Measurements from ENCODE around the gene DNAJB7. TPM values are rescaled to one million over a fixed set of nuclear protein-coding genes. Genes with fewer than 3 reads are reported as not detected.

DNAJB7 gene
- total RNA-seq, 2 donors from 2014 or later: not detected

DNA sequence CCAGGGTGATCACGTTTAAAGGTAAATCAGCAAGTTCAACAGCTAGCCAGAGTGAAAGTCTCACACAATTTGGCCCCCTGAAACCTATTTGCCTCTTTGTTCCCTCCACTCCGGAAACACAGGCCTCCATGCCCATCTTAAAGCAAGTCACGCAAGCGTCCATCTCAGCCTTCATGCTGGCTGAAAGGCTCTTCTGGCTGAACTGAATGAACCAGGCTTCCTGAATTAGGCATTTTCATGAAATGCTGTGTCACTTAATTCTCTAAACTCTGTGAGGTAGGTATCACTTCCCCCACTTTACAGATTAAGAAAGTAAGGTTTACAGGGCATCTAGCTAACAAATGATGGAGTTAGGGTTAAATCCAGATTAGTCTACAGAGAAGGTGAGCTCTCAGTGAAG, 44.2 kb downstream of the DNAJB7 start:
- Histone ChIP-seq H3K27ac (ENCODE audit: low read depth, low read length) (no peak overlapping the region), H3K4me1 (ENCODE audit: control insufficient read depth, insufficient read depth, low read length) (no peaks in the 10 kb centered on the region), H3K9me3 (ENCODE audit: control insufficient read depth, low read length) (no peaks in the 10 kb centered on the region), H3K27me3 (ENCODE audit: control insufficient read depth, insufficient read depth, low read length, poor library complexity, severe bottlenecking) (no peaks in the 10 kb centered on the region), H3K36me3 (ENCODE audit: control insufficient read depth, insufficient read depth, low read length) (peaks cover 16% of the 10 kb centered on the region), H3K9ac (ENCODE audit: extremely low read depth, low read length, poor library complexity, severe bottlenecking) (no peak overlapping the region), H3K4me3 (ENCODE audit: low read length) (peak overlapping the region; percentile 97)
- H3K9me3 Mint-ChIP-seq: no peaks in the 10 kb centered on the region
- no peaks in the 10 kb centered on the region for H3K27me3 Mint-ChIP-seq (ENCODE audit: insufficient read depth)
- H3K36me3 Mint-ChIP-seq (ENCODE audit: low read depth): peaks cover 15% of the 10 kb centered on the region
- no peak for DNase-seq
- peak overlapping the region; percentile 6 for H3K27ac Mint-ChIP-seq
- H3K4me3 Mint-ChIP-seq: peak overlapping the region; percentile 90
- 90 to 92% methylated on average over 3 to 4 of the region's 4 CpGs for WGBS, 2 experiments (ENCODE audit: insufficient coverage in 1 of 2, insufficient read length in 1 of 2)
- peaks cover 19% of the 10 kb centered on the region for H3K4me1 Mint-ChIP-seq
- TF ChIP-seq, protein P1, sequence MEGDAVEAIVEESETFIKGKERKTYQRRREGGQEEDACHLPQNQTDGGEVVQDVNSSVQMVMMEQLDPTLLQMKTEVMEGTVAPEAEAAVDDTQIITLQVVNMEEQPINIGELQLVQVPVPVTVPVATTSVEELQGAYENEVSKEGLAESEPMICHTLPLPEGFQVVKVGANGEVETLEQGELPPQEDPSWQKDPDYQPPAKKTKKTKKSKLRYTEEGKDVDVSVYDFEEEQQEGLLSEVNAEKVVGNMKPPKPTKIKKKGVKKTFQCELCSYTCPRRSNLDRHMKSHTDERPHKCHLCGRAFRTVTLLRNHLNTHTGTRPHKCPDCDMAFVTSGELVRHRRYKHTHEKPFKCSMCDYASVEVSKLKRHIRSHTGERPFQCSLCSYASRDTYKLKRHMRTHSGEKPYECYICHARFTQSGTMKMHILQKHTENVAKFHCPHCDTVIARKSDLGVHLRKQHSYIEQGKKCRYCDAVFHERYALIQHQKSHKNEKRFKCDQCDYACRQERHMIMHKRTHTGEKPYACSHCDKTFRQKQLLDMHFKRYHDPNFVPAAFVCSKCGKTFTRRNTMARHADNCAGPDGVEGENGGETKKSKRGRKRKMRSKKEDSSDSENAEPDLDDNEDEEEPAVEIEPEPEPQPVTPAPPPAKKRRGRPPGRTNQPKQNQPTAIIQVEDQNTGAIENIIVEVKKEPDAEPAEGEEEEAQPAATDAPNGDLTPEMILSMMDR (conservative IDR thresholded peaks at IDR 0.05): no peak

DNA sequence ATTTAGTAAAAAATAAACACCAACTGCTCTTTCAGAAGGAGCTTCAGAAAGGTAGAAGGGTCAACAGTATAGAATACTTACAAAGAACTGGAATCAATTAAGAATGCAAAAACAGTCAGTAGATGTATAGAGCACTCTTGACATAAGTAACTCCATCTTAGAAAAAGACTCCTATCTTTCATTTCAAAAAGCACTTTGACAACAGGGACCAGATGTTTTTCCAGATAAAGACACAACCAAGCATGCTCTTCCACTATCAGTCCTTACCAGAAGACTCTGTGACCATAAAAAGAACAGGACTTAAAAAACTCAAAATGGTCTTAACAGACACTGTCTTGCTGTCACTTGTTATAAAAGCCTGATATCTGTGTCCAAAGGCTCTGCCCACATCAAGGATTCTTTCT, 48.0 kb downstream of the DNAJB7 start:
- H3K4me1 ChIP-seq (ENCODE audit: control insufficient read depth, insufficient read depth, low read length): no peaks in the 10 kb centered on the region
- H3K27ac Mint-ChIP-seq: no peak overlapping the region
- H3K4me3 ChIP-seq (ENCODE audit: low read length): no peak overlapping the region
- peaks cover 12% of the 10 kb centered on the region for H3K4me1 Mint-ChIP-seq
- no peaks in the 10 kb centered on the region for H3K9me3 Mint-ChIP-seq
- H3K4me3 Mint-ChIP-seq: no peak overlapping the region
- TF ChIP-seq, protein P1 (conservative IDR thresholded peaks at IDR 0.05): no peak
- H3K27ac ChIP-seq (ENCODE audit: low read depth, low read length): no peak overlapping the region
- no peak for DNase-seq
- peaks cover 8% of the 10 kb centered on the region for H3K36me3 ChIP-seq (ENCODE audit: control insufficient read depth, insufficient read depth, low read length)
- no peaks in the 10 kb centered on the region for H3K27me3 Mint-ChIP-seq (ENCODE audit: insufficient read depth)
- H3K9me3 ChIP-seq (ENCODE audit: control insufficient read depth, low read length): no peaks in the 10 kb centered on the region
- H3K36me3 Mint-ChIP-seq (ENCODE audit: low read depth): peaks cover 15% of the 10 kb centered on the region
- H3K9ac ChIP-seq (ENCODE audit: extremely low read depth, low read length, poor library complexity, severe bottlenecking): no peak overlapping the region
- no peaks in the 10 kb centered on the region for H3K27me3 ChIP-seq (ENCODE audit: control insufficient read depth, insufficient read depth, low read length, poor library complexity, severe bottlenecking)

Small RNA genes lying within 50 kb of the gene (microRNA-seq; reads per million reads assigned to microRNA genes)
- gene MIR4766 (ENCODE audit: borderline microRNAs expressed): not detected

Other genes with a start within 250 kb of the DNAJB7 start
- gene MRTFA, start 225.4 kb downstream of the DNAJB7 start, total RNA-seq: 10 to 100 TPM; 43.3 to 44.7 TPM
- under 1 TPM in 1 of 2 donors, not detected in 1; 0.53 TPM for gene MCHR1, start 182.6 kb downstream of the DNAJB7 start, total RNA-seq
- gene SLC25A17, start 42.8 kb downstream of the DNAJB7 start, total RNA-seq: 10 to 100 TPM; 25.4 to 29.4 TPM
- 100 to 1,000 TPM; 310 to 324 TPM for gene ST13, start 5.5 kb downstream of the DNAJB7 start, total RNA-seq
- 10 to 100 TPM; 27.6 to 32.7 TPM for gene XPNPEP3, start 5.0 kb downstream of the DNAJB7 start, total RNA-seq
- 10 to 100 TPM; 64.1 to 64.6 TPM for gene RBX1, start 89.3 kb upstream of the DNAJB7 start, total RNA-seq
- 100 to 1,000 TPM in 1 of 2 donors, 10 to 100 TPM in 1; 95.5 to 130 TPM for gene EP300, start 230.5 kb upstream of the DNAJB7 start, total RNA-seq

Measured in endodermal cell (in vitro differentiated cells).